Endothelial cell of umbilical vein (primary cell): ENCODE data around the gene ATP6V0A4. TPM values are rescaled to one million over a fixed set of nuclear protein-coding genes. Genes with fewer than 3 reads are reported as not detected.
"Not testable (repeated sequence)": the region's sequence is repeated elsewhere in the genome, so short reads cannot be mapped to it uniquely, and the experiment has no call there.

Experiments
- BruUV-seq: library from RNA; stranded (reverse); fragments of 400-500 nt; replicated peaks from 2 replicates; lab custom pipeline; 2021; lab: Mats Ljungman, UMichigan
- CTCF ChIA-PET: fragments of 300-600, 350-600 bp; sonication (Branson Sonifier 250); formaldehyde crosslinking; loops from one replicate; lab custom pipeline; 2021; ENCODE audit warnings: antibody characterized with exemption, inconsistent platforms; lab: Charles Lee
- POLR2A ChIA-PET: fragments of 300-600, 350-600 bp; sonication (Branson Sonifier 250); formaldehyde crosslinking; loops from one replicate; lab custom pipeline; 2021; ENCODE audit warnings: antibody characterized with exemption, inconsistent platforms; lab: Charles Lee
- DNase-seq: peaks from one replicate; pipeline ENCODE4 v3.0.0-alpha.2; 2011; ENCODE audit warnings: low read depth, low spot score
- FAIRE-seq: peaks from 2 replicates; lab custom pipeline; 2011; peaks lifted over from hg19 to GRCh38; lab: Jason Lieb, UNC
- H2AFZ ChIP-seq: 2 replicates; pipeline ENCODE4 v1.6.0; 2012; ENCODE audit warnings: low read depth, low read length, control low read depth, inconsistent platforms
- H3K27ac ChIP-seq: 2 replicates; pipeline ENCODE4 v1.5.1; 2011; ENCODE audit warnings: low read depth, mild to moderate bottlenecking, control low read depth, low read length, moderate library complexity; ENCODE audit not compliant: insufficient read depth
- H3K27me3 ChIP-seq, 2 experiments: 2 replicates each; pipeline versions ENCODE4 v1.6.0 to v1.6.1; 2011; ENCODE audit warnings: low read length in 2 of 2, mixed read lengths in 1 of 2; ENCODE audit not compliant: control insufficient read depth in 2 of 2, insufficient read depth in 2 of 2
- H3K36me3 ChIP-seq, 2 experiments: 2 replicates in 1 of 2; 3 replicates in 1 of 2; pipeline ENCODE4 v1.5.1; 2011; ENCODE audit warnings: low read length in 2 of 2, mild to moderate bottlenecking in 1 of 2, moderate library complexity in 1 of 2; ENCODE audit not compliant: control insufficient read depth in 2 of 2, insufficient read depth in 2 of 2; ENCODE audit errors: extremely low read depth in 1 of 2
- H3K4me1 ChIP-seq: 3 replicates; pipeline ENCODE4 v1.5.1; 2011; ENCODE audit warnings: mild to moderate bottlenecking, low read length; ENCODE audit not compliant: control insufficient read depth, insufficient read depth; ENCODE audit errors: extremely low read depth
- H3K4me2 ChIP-seq: 2 replicates; pipeline ENCODE4 v1.6.1; 2011; ENCODE audit warnings: low read length, control low read depth, mixed read lengths; ENCODE audit not compliant: insufficient read depth
- H3K4me3 ChIP-seq, 3 experiments: fragments of 200-600 bp in 1 of 3; sonication (generic), shearing (Covaris generic) in 1 of 3; replicated peaks in 1 of 3; 2 replicates each; pipeline ENCODE4 v1.5.1; 2011 to 2016; ENCODE audit warnings: control low read depth in 3 of 3, low read length in 3 of 3, mild to moderate bottlenecking in 2 of 3, inconsistent platforms in 1 of 3, low read depth in 1 of 3, moderate library complexity in 1 of 3; ENCODE audit not compliant: insufficient read depth in 1 of 3
- H3K79me2 ChIP-seq: 2 replicates; pipeline ENCODE4 v1.6.0; 2012; ENCODE audit warnings: low read length, inconsistent platforms; ENCODE audit not compliant: control insufficient read depth, insufficient read depth
- H3K9ac ChIP-seq: replicated peaks from 2 replicates; pipeline ENCODE3; 2011; ENCODE audit warnings: low read length, control low read depth; ENCODE audit not compliant: insufficient read depth; ENCODE audit errors: extremely low read depth
- H3K9me1 ChIP-seq: replicated peaks from 3 replicates; pipeline ENCODE4 v1.6.0; 2011; ENCODE audit warnings: mild to moderate bottlenecking, low read length; ENCODE audit not compliant: control insufficient read depth, insufficient read depth; ENCODE audit errors: extremely low read depth
- H3K9me3 ChIP-seq: replicated peaks from 2 replicates; pipeline ENCODE4 v1.5.1; 2012; ENCODE audit warnings: low read length, inconsistent platforms; ENCODE audit not compliant: control insufficient read depth, insufficient read depth
- H4K20me1 ChIP-seq: replicated peaks from 2 replicates; pipeline ENCODE3; 2011; ENCODE audit warnings: mild to moderate bottlenecking, low read length; ENCODE audit not compliant: control insufficient read depth, insufficient read depth; ENCODE audit errors: extremely low read depth
- EZH2 ChIP-seq: IDR thresholded peaks from 2 replicates; pipeline ENCODE4 v1.6.1; 2012; ENCODE audit warnings: borderline replicate concordance, low read depth, mild to moderate bottlenecking, moderate library complexity, low read length, inconsistent platforms; ENCODE audit not compliant: severe bottlenecking
- FOS ChIP-seq: IDR thresholded peaks from 2 replicates; pipeline ENCODE4 v1.6.1; 2011; ENCODE audit warnings: mild to moderate bottlenecking, low read length, moderate library complexity, borderline replicate concordance; ENCODE audit not compliant: insufficient read depth
- MAX ChIP-seq: IDR thresholded peaks from 2 replicates; pipeline ENCODE4 v1.6.1; 2011; ENCODE audit not compliant: insufficient read depth, insufficient read length
- MYC ChIP-seq: IDR thresholded peaks from one replicate; pipeline ENCODE4 v1.6.1; 2011; ENCODE audit warnings: mild to moderate bottlenecking, low read depth, low read length
- POLR2A ChIP-seq: IDR thresholded peaks from 2 replicates; pipeline ENCODE4 v1.6.1; 2012; ENCODE audit warnings: low read depth, mild to moderate bottlenecking, control low read depth, low read length
- POLR2AphosphoS5 ChIP-seq: IDR thresholded peaks from 2 replicates; pipeline ENCODE4 v1.6.1; 2012; ENCODE audit warnings: low read depth, mild to moderate bottlenecking, control low read depth, low read length, moderate library complexity; ENCODE audit not compliant: insufficient read depth
- dilution Hi-C: fragments of 300-500 bp; cut with MboI; formaldehyde crosslinking; loops from one replicate; pipeline ENCODE4 v1.15.0; 2019; ENCODE audit warnings: low sequenced_read_pairs; ENCODE audit not compliant: extremely low pct_ligation_motif_present
- intact Hi-C: fragments of 100-400 bp; cut with micrococcal nuclease; formaldehyde crosslinking; loops from one replicate; pipeline ENCODE4 v1.10.0; 2022
- polyA plus RNA-seq, 4 experiments: library from polyadenylated mRNA; depleted of rRNA in 3 of 4; stranded (reverse) in 3 of 4; unstranded in 1 of 4; fragments of >200 nt; gene quantifications; 2 replicates each; pipeline versions ENCODE4 v1.2.1 to v1.2.3, GENCODE V29; 2011 to 2012; ENCODE audit warnings: missing spikeins in 1 of 4
- total RNA-seq: library from RNA; stranded (reverse); gene quantifications from 2 replicates; pipeline ENCODE4 v1.2.3, GENCODE V29; 2021

Gene ATP6V0A4
- total and polyA plus RNA-seq, 2 donors (not counting 3 experiments of a cell fraction or from before 2014, with no cell fraction given): 0.07 to 0.24 TPM

DNA sequence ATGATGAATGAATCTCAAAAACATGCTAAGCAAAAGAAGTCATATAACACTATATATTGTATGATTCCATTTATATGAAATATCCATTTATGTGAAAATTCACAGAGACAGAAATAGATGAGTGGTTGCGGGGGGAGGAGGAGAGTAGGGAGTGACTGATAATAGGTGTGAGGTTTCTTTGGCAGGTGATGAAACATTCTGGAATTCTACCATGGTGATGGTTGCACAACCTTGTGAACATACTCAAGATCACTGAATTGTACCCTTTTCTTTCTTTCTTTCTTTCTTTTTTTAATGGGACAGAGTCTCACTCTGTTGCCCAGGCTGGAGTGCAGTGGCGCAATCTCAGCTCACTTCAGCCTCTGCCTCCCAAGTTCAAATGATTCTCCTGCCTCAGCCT, 107.5 kb downstream of the ATP6V0A4 start:
- POLR2A ChIA-PET: no interaction called here

DNA sequence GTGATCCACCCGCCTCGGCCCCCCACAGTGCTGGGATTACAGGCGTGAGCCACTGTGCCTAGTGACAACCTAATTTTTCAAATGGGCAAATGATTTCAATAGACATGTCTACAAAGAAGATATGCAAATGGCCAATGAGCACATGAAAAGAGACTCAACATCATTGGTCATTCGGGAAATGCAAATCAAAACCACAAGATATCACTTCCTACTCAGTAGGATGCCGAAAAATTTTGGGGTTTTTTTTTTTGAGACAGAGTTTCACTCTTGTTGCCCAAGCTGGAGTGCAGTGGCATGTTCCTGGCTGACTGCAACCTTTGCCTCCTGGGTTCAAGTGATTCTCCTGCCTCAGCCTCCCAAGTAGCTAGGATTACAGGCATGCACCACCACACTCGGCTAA, 110.0 kb downstream of the ATP6V0A4 start:
- intact Hi-C loops, H2AFZ ChIP-seq, DNase-seq, H3K9me1 ChIP-seq, H3K36me3 ChIP-seq, H3K4me2 ChIP-seq, BruUV-seq, H4K20me1 ChIP-seq, dilution Hi-C loops, H3K9me3 ChIP-seq, H3K4me1 ChIP-seq, H3K9ac ChIP-seq, POLR2A ChIA-PET, H3K4me3 ChIP-seq, H3K79me2 ChIP-seq, H3K27ac ChIP-seq, FAIRE-seq, CTCF ChIA-PET, H3K27me3 ChIP-seq: not testable (repeated sequence)

More for the DNA sequence above, 107.5 kb downstream of the ATP6V0A4 start:
- Histone ChIP-seq H3K27ac (no peak overlapping the region), H3K9me3 (no peaks in the 10 kb centered on the region), H3K27me3 (no peaks in the 10 kb centered on the region), H3K79me2 (no peaks in the 10 kb centered on the region), H3K4me1 (no peaks in the 10 kb centered on the region), H2AFZ (no peak overlapping the region), H3K9ac (no peak overlapping the region), H3K36me3 (no peaks in the 10 kb centered on the region), H4K20me1 (no peaks in the 10 kb centered on the region), H3K9me1 (no peaks in the 10 kb centered on the region), H3K4me3 (no peak overlapping the region), H3K4me2 (no peak overlapping the region)
- intact Hi-C loops (no loop called here), dilution Hi-C loops (no loop called here)
- TF ChIP-seq POLR2AphosphoS5: no peak
- TF ChIP-seq MAX: no peak
- no peak for TF ChIP-seq POLR2A
- no peak for TF ChIP-seq FOS
- TF ChIP-seq MYC: no peak
- TF ChIP-seq EZH2: no peak
- no TSS peak for BruUV-seq
- DNase-seq (no peak), FAIRE-seq (no peak)
- CTCF ChIA-PET: no interaction called here
